ENCODE data around the gene KLK10. TPM values are rescaled to one million over a fixed set of nuclear protein-coding genes. Genes with fewer than 3 reads are reported as not detected.

KLK10 gene
- total RNA-seq, 1 experiment from 2014 or later, result not detected

- no peak overlapping the region for H3K4me3 ChIP-seq (ENCODE audit: low read depth in 2 of 2, low read length in 2 of 2)
- no peaks in the 10 kb centered on the region for H3K4me1 ChIP-seq (ENCODE audit: control insufficient read depth, insufficient read depth, low read length)
- ChIA-PET POLR2A (no interaction called here), CTCF (no interaction called here)
- no peaks in the 10 kb centered on the region for H3K36me3 ChIP-seq (ENCODE audit: control insufficient read depth, insufficient read depth, low read length)
- DNase-seq (ENCODE audit: low read depth, low spot score) (no peak), ATAC-seq (no peak)
- intact Hi-C loops (cut with micrococcal nuclease; ENCODE audit: unreplicated experiment), result no loop called here
- H3K27ac ChIP-seq (ENCODE audit: low read length), result no peak overlapping the region
- H3K9me3 ChIP-seq (ENCODE audit: control insufficient read depth, insufficient read depth, low read depth, low read length), result no peaks in the 10 kb centered on the region
- in situ Hi-C loops (cut with HindIII; ENCODE audit: low pct_unique_long_range_greater_than_20kb, low sequenced_read_pairs), result no loop called here
- H3K27me3 ChIP-seq (ENCODE audit: control insufficient read depth, insufficient read depth, low read length), result no peaks in the 10 kb centered on the region
- BruUV-seq (replicated peaks), result no TSS peak
- TF ChIP-seq SIN3A (IDR thresholded peaks at IDR 0.05; ENCODE audit: borderline replicate concordance, insufficient read depth, low read depth, low read length), result no peak
- no peak for TF ChIP-seq REST (IDR thresholded peaks at IDR 0.05; ENCODE audit: insufficient read depth in 1 of 2, low read depth in 2 of 2, low read length in 1 of 2)
- TF ChIP-seq POLR2AphosphoS5 (IDR thresholded peaks at IDR 0.05; ENCODE audit: low read depth, low read length), result no peak
- no peak for TF ChIP-seq CTCF (IDR thresholded peaks at IDR 0.05)
- no peak for TF ChIP-seq TCF7L2 (IDR thresholded peaks at IDR 0.05; ENCODE audit: low read depth, low read length)
Observed at GRCh38 chr19:51029718-51030117, 10.2 kb upstream of the KLK10 start.

GRCh38 chr19:51027873-51028272 is 8.4 kb upstream of the KLK10 start:
- intact Hi-C loops (cut with micrococcal nuclease; ENCODE audit: unreplicated experiment) (no loop called here), in situ Hi-C loops (cut with HindIII; ENCODE audit: low pct_unique_long_range_greater_than_20kb, low sequenced_read_pairs) (no loop called here)
- CTCF ChIA-PET, result no interaction called here

More at GRCh38 chr19:51027873-51028272, 8.4 kb upstream of the KLK10 start:
- DNase-seq (ENCODE audit: low read depth, low spot score) (no peak), ATAC-seq (no peak)
- TF ChIP-seq POLR2AphosphoS5 (IDR thresholded peaks at IDR 0.05; ENCODE audit: low read depth, low read length) (no peak), REST (IDR thresholded peaks at IDR 0.05; ENCODE audit: insufficient read depth in 1 of 2, low read depth in 2 of 2, low read length in 1 of 2) (no peak), SIN3A (IDR thresholded peaks at IDR 0.05; ENCODE audit: borderline replicate concordance, insufficient read depth, low read depth, low read length) (no peak), CTCF (IDR thresholded peaks at IDR 0.05) (no peak), TCF7L2 (IDR thresholded peaks at IDR 0.05; ENCODE audit: low read depth, low read length) (no peak)
- no peaks in the 10 kb centered on the region for H3K4me1 ChIP-seq (ENCODE audit: control insufficient read depth, insufficient read depth, low read length)
- POLR2A ChIA-PET, result no interaction called here
- H3K36me3 ChIP-seq (ENCODE audit: control insufficient read depth, insufficient read depth, low read length), result no peaks in the 10 kb centered on the region
- no peak overlapping the region for H3K27ac ChIP-seq (ENCODE audit: low read length)
- H3K4me3 ChIP-seq (ENCODE audit: low read depth in 2 of 2, low read length in 2 of 2), result no peak overlapping the region
- H3K27me3 ChIP-seq (ENCODE audit: control insufficient read depth, insufficient read depth, low read length), result no peaks in the 10 kb centered on the region
- no peaks in the 10 kb centered on the region for H3K9me3 ChIP-seq (ENCODE audit: control insufficient read depth, insufficient read depth, low read depth, low read length)
- BruUV-seq (replicated peaks), result no TSS peak

All from Panc1 (cell line).